GM18909 (cell line): ENCODE data around the gene CCDC149.

Experiments used
- ATAC-seq: cut with Tn5 transposase; IDR thresholded peaks from one replicate; pipeline ENCODE4 v1.9.1; 2021; ENCODE audit warnings: mild to moderate bottlenecking; ENCODE audit not compliant: unreplicated experiment, poor library complexity

CCDC149 gene

GRCh38 chr4:24808261-24808660 is 104.6 kb downstream of the CCDC149 start:
- ATAC-seq = no peak

- no peak for ATAC-seq
These were observed 105.2 kb downstream of the CCDC149 start for GRCh38 chr4:24807611-24808010.

- no peak for ATAC-seq
These were observed 106.4 kb downstream of the CCDC149 start for GRCh38 chr4:24806206-24806990.

GRCh38 chr4:24805566-24805965 is 107.3 kb downstream of the CCDC149 start:
- ATAC-seq = no peak

- ATAC-seq = no peak
These were observed 107.8 kb downstream of the CCDC149 start for GRCh38 chr4:24805067-24805466.

- ATAC-seq = no peak
These were observed 110.2 kb downstream of the CCDC149 start for GRCh38 chr4:24802648-24803047.

- ATAC-seq = no peak
These were observed 111.5 kb downstream of the CCDC149 start for GRCh38 chr4:24801136-24801855.

GRCh38 chr4:24800325-24800895 is 112.4 kb downstream of the CCDC149 start:
- ATAC-seq = no peak

- no peak for ATAC-seq
These were observed 113.1 kb downstream of the CCDC149 start for GRCh38 chr4:24799544-24800324.

GRCh38 chr4:24799196-24799543 is 113.7 kb downstream of the CCDC149 start:
- ATAC-seq = no peak

GRCh38 chr4:24798036-24798610 is 114.7 kb downstream of the CCDC149 start:
- ATAC-seq = no peak

- no peak for ATAC-seq
These were observed 116.2 kb downstream of the CCDC149 start for GRCh38 chr4:24796620-24797019.

- ATAC-seq = no peak
These were observed 117.0 kb downstream of the CCDC149 start for GRCh38 chr4:24795666-24796381.

GRCh38 chr4:24794916-24795665 is 117.8 kb downstream of the CCDC149 start, which contains the start of gene SOD3:
SOD3 (plus strand) TSS chr4:24795573; CDS start chr4:24799522, 3,949 bp downstream.
- ATAC-seq = no peak

- no peak for ATAC-seq
These were observed 118.4 kb downstream of the CCDC149 start for GRCh38 chr4:24794480-24794879.

GRCh38 chr4:24794051-24794450 is 118.8 kb downstream of the CCDC149 start:
- no peak for ATAC-seq

- ATAC-seq = no peak
These were observed 119.4 kb downstream of the CCDC149 start for GRCh38 chr4:24793219-24794005.

- ATAC-seq = no peak
These were observed 120.3 kb downstream of the CCDC149 start for GRCh38 chr4:24792552-24792951.
